MCF 10A (cell line): ENCODE data around the gene BLOC1S1. TPM values are rescaled to one million over a fixed set of nuclear protein-coding genes. Genes with fewer than 3 reads are reported as not detected.
A peak's percentile ranks its signal among the peaks of the same experiment; 100 is the strongest.

ENCODE experiments used
- BruUV-seq: library from RNA; stranded (reverse); fragments of 400-500 nt; replicated peaks from 2 replicates; lab custom pipeline; 2021; lab: Mats Ljungman, UMichigan
- CTCF ChIA-PET: fragments of 300-600 bp; sonication (Branson Sonifier 250); formaldehyde crosslinking; extraction: SDS; loops from one replicate; lab custom pipeline; 2021; ENCODE audit warnings: antibody characterized with exemption, inconsistent platforms; lab: Yijun Ruan, JAX
- POLR2A ChIA-PET: fragments of 300-600, 350-650 bp; sonication (Branson Sonifier 250); formaldehyde crosslinking; extraction: SDS; loops from one replicate; lab custom pipeline; 2020; ENCODE audit warnings: antibody characterized with exemption, inconsistent platforms; lab: Yijun Ruan, JAX
- DNase-seq: peaks from one replicate; pipeline ENCODE4 v3.0.0-alpha.2; 2018; ENCODE audit not compliant: unreplicated experiment
- H3K27ac Mint-ChIP-seq: one replicate; pipeline ENCODE4 v1.8.0; 2022; ENCODE audit warnings: mild to moderate bottlenecking, low read depth, mixed read lengths; ENCODE audit not compliant: unreplicated experiment
- H3K27me3 Mint-ChIP-seq: one replicate; pipeline ENCODE4 v1.8.0; 2022; ENCODE audit warnings: mixed read lengths; ENCODE audit not compliant: insufficient read depth, unreplicated experiment
- H3K36me3 Mint-ChIP-seq: one replicate; pipeline ENCODE4 v1.8.0; 2022; ENCODE audit warnings: mild to moderate bottlenecking, moderate library complexity, mixed read lengths; ENCODE audit not compliant: insufficient read depth, unreplicated experiment
- H3K4me1 Mint-ChIP-seq: one replicate; pipeline ENCODE4 v1.8.0; 2022; ENCODE audit warnings: mixed read lengths; ENCODE audit not compliant: insufficient read depth, unreplicated experiment
- H3K4me3 Mint-ChIP-seq: one replicate; pipeline ENCODE4 v1.8.0; 2022; ENCODE audit warnings: mild to moderate bottlenecking, moderate library complexity, mixed read lengths; ENCODE audit not compliant: unreplicated experiment
- H3K9me3 Mint-ChIP-seq: one replicate; pipeline ENCODE4 v1.8.0; 2022; ENCODE audit warnings: mixed read lengths; ENCODE audit not compliant: unreplicated experiment
- CTCF ChIP-seq: fragments of 200-600 bp; IDR thresholded peaks from one replicate; pipeline ENCODE4 v1.8.0; 2022; ENCODE audit warnings: antibody characterized with exemption, mild to moderate bottlenecking; ENCODE audit not compliant: unreplicated experiment
- intact Hi-C: fragments of 100-400 bp; cut with micrococcal nuclease; formaldehyde crosslinking; loops from 2 replicates; pipeline ENCODE4 v1.14.1; 2022
- total RNA-seq: library from RNA; stranded (reverse); gene quantifications from 2 replicates; pipeline ENCODE4 v1.2.3, GENCODE V29; 2022

BLOC1S1 gene
- total RNA-seq, 1 experiment from 2014 or later = 75.8 TPM

GRCh38 chr12:55718015-55718414 lies 2.2 kb downstream of the BLOC1S1 start:
- ChIA-PET POLR2A (interaction anchor here (2.4 kb wide), 1 partner anchor 10 kb away, joined by 5 read pairs; no protein-coding TSS in a partner anchor), CTCF (interaction anchor here (1.4 kb wide), 1 partner anchor 20 kb away, joined by 7 read pairs; no protein-coding TSS in a partner anchor)
- Mint-ChIP-seq H3K36me3 (peaks cover 8% of the 10 kb centered on the region), H3K27ac (no peak overlapping the region), H3K27me3 (no peaks in the 10 kb centered on the region), H3K4me3 (peak overlapping the region; percentile 80), H3K9me3 (no peaks in the 10 kb centered on the region), H3K4me1 (peaks cover 23% of the 10 kb centered on the region)
- no TSS peak for BruUV-seq
- TF ChIP-seq CTCF = no peak
- DNase-seq = no peak
- intact Hi-C loops = no loop called here

GRCh38 chr12:55718624-55719275 lies 2.9 kb downstream of the BLOC1S1 start:
- no peak overlapping the region for H3K4me3 Mint-ChIP-seq
- TF ChIP-seq CTCF = no peak
- peaks cover 18% of the 10 kb centered on the region for H3K4me1 Mint-ChIP-seq
- H3K27ac Mint-ChIP-seq = no peak overlapping the region
- no peak for DNase-seq
- no peaks in the 10 kb centered on the region for H3K27me3 Mint-ChIP-seq
- BruUV-seq = no TSS peak
- ChIA-PET POLR2A (interaction anchor here (1.1 kb wide), 1 partner anchor 99 kb away, joined by 3 read pairs; the partner anchor contains the start of genes ORMDL2 and SARNP), CTCF (interaction anchor here (0.6 to 1.1 kb wide), 4 partner anchors 108 to 542 kb away, joined by 3 to 5 read pairs (median 3); no protein-coding TSS in a partner anchor)
- H3K9me3 Mint-ChIP-seq = no peaks in the 10 kb centered on the region
- H3K36me3 Mint-ChIP-seq = peaks cover 13% of the 10 kb centered on the region
- intact Hi-C loops = no loop called here

- POLR2A ChIA-PET = interaction anchor here (1.1 kb wide), 1 partner anchor 98 kb away, joined by 3 read pairs; the partner anchor contains the start of genes ORMDL2 and SARNP
- no peak overlapping the region for H3K4me3 Mint-ChIP-seq
Measured at GRCh38 chr12:55719371-55719770, 3.5 kb downstream of the BLOC1S1 start.

More at GRCh38 chr12:55719371-55719770, 3.5 kb downstream of the BLOC1S1 start:
- intact Hi-C loops = no loop called here
- no peak for DNase-seq
- no peak overlapping the region for H3K27ac Mint-ChIP-seq
- H3K4me1 Mint-ChIP-seq = peaks cover 15% of the 10 kb centered on the region
- H3K36me3 Mint-ChIP-seq = peaks cover 15% of the 10 kb centered on the region
- no peaks in the 10 kb centered on the region for H3K9me3 Mint-ChIP-seq
- no TSS peak for BruUV-seq
- CTCF ChIA-PET = interaction anchor here (0.6 to 1.4 kb wide), 7 partner anchors 11 to 783 kb away, joined by 3 to 5 read pairs (median 3); no protein-coding TSS in a partner anchor
- TF ChIP-seq CTCF = no peak
- no peaks in the 10 kb centered on the region for H3K27me3 Mint-ChIP-seq
